ENCODE measurements around the gene SCRN1.

DNA sequence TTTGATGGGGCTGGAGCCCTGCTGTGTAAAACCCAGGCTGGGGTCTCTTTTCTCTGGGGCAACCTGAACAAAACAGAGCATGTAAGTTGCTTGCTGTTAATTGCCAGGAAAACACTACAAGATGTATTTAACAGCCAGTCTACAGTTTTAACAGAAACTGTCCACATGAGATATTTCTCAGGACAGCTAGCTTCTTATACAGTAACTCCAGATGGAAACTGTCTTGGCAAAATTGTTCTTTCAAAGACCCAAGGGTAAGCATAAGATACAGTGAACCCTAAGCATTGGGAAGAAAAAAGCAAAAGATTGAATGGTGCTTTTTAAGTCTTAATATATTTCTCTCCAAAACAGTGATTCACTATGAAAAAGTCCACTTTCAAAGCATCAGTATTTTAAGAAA is 28.9 kb upstream of the SCRN1 start:
- TF ChIP-seq TAF1 (IDR thresholded peaks at IDR 0.05; ENCODE audit: low read depth, low read length) (no peak), POLR2A (IDR thresholded peaks at IDR 0.05; ENCODE audit: low read depth, low read length) (no peak), PAX5 (IDR thresholded peaks at IDR 0.05; ENCODE audit: insufficient read depth, low read length, severe bottlenecking) (no peak), SPI1 (IDR thresholded peaks at IDR 0.05; ENCODE audit: low read depth, low read length) (no peak), POLR2AphosphoS5 (IDR thresholded peaks at IDR 0.05; ENCODE audit: low read depth, low read length) (no peak), POU2F2 (IDR thresholded peaks at IDR 0.05; ENCODE audit: low read depth, low read length) (no peak)

Data from GM12891 (cell line).